GM23338 (cell line): Measurements from ENCODE around the gene IRX5.

Experiments used
- EZH2 ChIP-seq: fragments of 200-600 bp; sonication (generic); IDR thresholded peaks from one replicate; pipeline ENCODE4 v1.8.0; 2017; ENCODE audit warnings: antibody characterized with exemption, mild to moderate bottlenecking, low read depth; ENCODE audit not compliant: unreplicated experiment
- EZH2phosphoT487 ChIP-seq: fragments of 200-600 bp; sonication (generic); IDR thresholded peaks from one replicate; pipeline ENCODE4 v1.8.1; 2018; ENCODE audit warnings: antibody characterized with exemption; ENCODE audit not compliant: unreplicated experiment
- JUNB ChIP-seq: IDR thresholded peaks from one replicate; pipeline ENCODE4 v1.6.1; 2016; ENCODE audit warnings: antibody characterized with exemption; ENCODE audit not compliant: unreplicated experiment
- POLR2AphosphoS5 ChIP-seq: IDR thresholded peaks from 2 replicates; pipeline ENCODE4 v1.6.1; 2016; ENCODE audit warnings: antibody characterized with exemption, low read depth
- TF ChIP-seq, protein P1 (sequence below), 2 experiments: fragments of 200-600 bp in 1 of 2; sonication (generic) in 1 of 2; conservative IDR thresholded peaks; 2 replicates each; pipeline versions ENCODE4 v1.5.1 to v1.6.1; 2016 to 2017; ENCODE audit warnings: antibody characterized with exemption in 2 of 2, low read depth in 2 of 2, mild to moderate bottlenecking in 2 of 2, moderate library complexity in 1 of 2

DNA sequence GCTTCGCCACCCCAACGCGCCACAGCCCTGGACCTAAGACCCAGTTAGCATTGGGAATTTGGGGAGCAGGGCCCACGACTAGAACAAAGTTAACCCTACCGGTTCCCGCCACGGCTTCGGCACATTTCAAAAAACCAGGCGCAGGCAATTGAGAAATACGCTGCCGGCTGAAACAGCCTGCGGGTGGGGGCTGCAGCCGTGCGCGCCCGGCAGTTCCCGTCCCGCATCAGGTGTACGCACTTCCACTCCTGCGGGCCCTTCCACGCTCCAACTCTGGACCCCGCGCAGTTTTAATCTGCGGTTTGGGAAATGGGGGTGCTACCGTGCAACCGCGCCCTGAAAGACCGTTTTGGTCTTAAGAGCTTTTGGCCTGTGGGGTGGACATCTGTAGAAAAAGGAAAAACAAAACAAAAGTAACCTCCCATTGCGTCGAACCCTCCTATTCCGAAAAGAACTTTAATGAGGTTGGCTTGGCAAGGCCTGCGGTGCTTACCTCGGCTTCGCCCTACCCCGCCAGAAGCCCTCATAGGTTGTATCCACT is 7.1 kb downstream of the IRX5 start:
- TF ChIP-seq, protein P1, sequence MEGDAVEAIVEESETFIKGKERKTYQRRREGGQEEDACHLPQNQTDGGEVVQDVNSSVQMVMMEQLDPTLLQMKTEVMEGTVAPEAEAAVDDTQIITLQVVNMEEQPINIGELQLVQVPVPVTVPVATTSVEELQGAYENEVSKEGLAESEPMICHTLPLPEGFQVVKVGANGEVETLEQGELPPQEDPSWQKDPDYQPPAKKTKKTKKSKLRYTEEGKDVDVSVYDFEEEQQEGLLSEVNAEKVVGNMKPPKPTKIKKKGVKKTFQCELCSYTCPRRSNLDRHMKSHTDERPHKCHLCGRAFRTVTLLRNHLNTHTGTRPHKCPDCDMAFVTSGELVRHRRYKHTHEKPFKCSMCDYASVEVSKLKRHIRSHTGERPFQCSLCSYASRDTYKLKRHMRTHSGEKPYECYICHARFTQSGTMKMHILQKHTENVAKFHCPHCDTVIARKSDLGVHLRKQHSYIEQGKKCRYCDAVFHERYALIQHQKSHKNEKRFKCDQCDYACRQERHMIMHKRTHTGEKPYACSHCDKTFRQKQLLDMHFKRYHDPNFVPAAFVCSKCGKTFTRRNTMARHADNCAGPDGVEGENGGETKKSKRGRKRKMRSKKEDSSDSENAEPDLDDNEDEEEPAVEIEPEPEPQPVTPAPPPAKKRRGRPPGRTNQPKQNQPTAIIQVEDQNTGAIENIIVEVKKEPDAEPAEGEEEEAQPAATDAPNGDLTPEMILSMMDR (conservative IDR thresholded peaks at IDR 0.05; ENCODE audit: low read depth in 2 of 2), result peak in 1 of 2 experiments; percentile 11; a peak in 2 of 4 replicates
- TF ChIP-seq EZH2phosphoT487 (no peak), EZH2 (no peak), POLR2AphosphoS5 (no peak), JUNB (no peak)
